Fibroblast of lung (primary cell): ENCODE measurements around the gene GIGYF1. TPM values are rescaled to one million over a fixed set of nuclear protein-coding genes. Genes with fewer than 3 reads are reported as not detected.
"Not testable (repeated sequence)": the region's sequence is repeated elsewhere in the genome, so short reads cannot be mapped to it uniquely, and the experiment has no call there.

Experiments used
- DNase-seq, 2 donors: peaks; one replicate each; pipeline versions ENCODE4 v3.0.0 to v3.0.0-alpha.2; 2010; ENCODE audit warnings: low read depth in 2 of 2
- H2AFZ ChIP-seq: 2 replicates; pipeline ENCODE4 v1.5.1; 2012; ENCODE audit warnings: low read length, control low read depth, inconsistent platforms
- H3K27ac ChIP-seq: 2 replicates; pipeline ENCODE4 v1.5.1; 2011; ENCODE audit warnings: low read length, control low read depth; ENCODE audit not compliant: insufficient read depth
- H3K27me3 ChIP-seq: 2 replicates; pipeline ENCODE4 v1.5.1; 2011; ENCODE audit warnings: mild to moderate bottlenecking, low read length; ENCODE audit not compliant: control insufficient read depth, insufficient read depth
- H3K36me3 ChIP-seq: 2 replicates; pipeline ENCODE4 v1.5.1; 2011; ENCODE audit warnings: low read length; ENCODE audit not compliant: control insufficient read depth, insufficient read depth
- H3K4me1 ChIP-seq: 2 replicates; pipeline ENCODE4 v1.5.1; 2011; ENCODE audit warnings: low read length; ENCODE audit not compliant: control insufficient read depth, insufficient read depth; ENCODE audit errors: extremely low read depth
- H3K4me2 ChIP-seq: 2 replicates; pipeline ENCODE4 v1.5.1; 2011; ENCODE audit warnings: low read length, control low read depth; ENCODE audit not compliant: insufficient read depth; ENCODE audit errors: extremely low read depth
- H3K4me3 ChIP-seq, 4 experiments: fragments of 200-600 bp in 1 of 4; sonication (generic) in 1 of 4; replicated peaks in 1 of 4; 2 replicates each; pipeline ENCODE4 v1.5.1; 2011 to 2016; ENCODE audit warnings: low read length in 4 of 4, low read depth in 3 of 4, mild to moderate bottlenecking in 3 of 4, control low read depth in 2 of 4, inconsistent platforms in 1 of 4, mixed read lengths in 1 of 4; ENCODE audit not compliant: insufficient read depth in 1 of 4; ENCODE audit errors: control extremely low read depth in 1 of 4
- H3K79me2 ChIP-seq: 2 replicates; pipeline ENCODE4 v1.5.1; 2012; ENCODE audit warnings: mild to moderate bottlenecking, low read length, inconsistent platforms; ENCODE audit not compliant: control insufficient read depth, insufficient read depth
- H3K9ac ChIP-seq: 2 replicates; pipeline ENCODE4 v1.5.1; 2011; ENCODE audit warnings: mild to moderate bottlenecking, low read length, control low read depth; ENCODE audit not compliant: insufficient read depth
- H3K9me3 ChIP-seq: 2 replicates; pipeline ENCODE4 v1.5.1; 2012; ENCODE audit warnings: low read depth, low read length; ENCODE audit not compliant: control insufficient read depth, insufficient read depth
- H4K20me1 ChIP-seq: 2 replicates; pipeline ENCODE4 v1.5.1; 2011; ENCODE audit warnings: low read length; ENCODE audit not compliant: control insufficient read depth, insufficient read depth; ENCODE audit errors: extremely low read depth
- CTCF ChIP-seq, 2 donors: IDR thresholded peaks in 1 of 2; conservative IDR thresholded peaks in 1 of 2; 1 replicate in 1 of 2; 2 replicates in 1 of 2; pipeline ENCODE4 v1.5.1; 2011 to 2012; ENCODE audit warnings: low read length in 2 of 2, control low read depth in 1 of 2, inconsistent platforms in 1 of 2, low read depth in 1 of 2, mild to moderate bottlenecking in 1 of 2
- EZH2 ChIP-seq: IDR thresholded peaks from 2 replicates; pipeline ENCODE4 v1.5.1; 2012; ENCODE audit warnings: low read length, control low read depth, mild to moderate bottlenecking; ENCODE audit errors: missing control alignments
- polyA plus RNA-seq, 2 donors: library from polyadenylated mRNA; depleted of rRNA in 1 of 2; stranded (reverse) in 1 of 2; unstranded in 1 of 2; fragments of >200 nt; gene quantifications; 2 replicates each; pipeline ENCODE4 v1.2.1, GENCODE V29; 2011 to 2012; ENCODE audit warnings: missing spikeins in 1 of 2
- total RNA-seq: library from RNA; depleted of rRNA; stranded (reverse); fragments of >200 nt; gene quantifications from 2 replicates; pipeline ENCODE4 v1.2.1, GENCODE V29; 2014

Gene GIGYF1
- total and polyA plus RNA-seq, 2 donors (not counting 1 experiment from before 2014, with no cell fraction given), result 3.8 to 15.9 TPM

- Histone ChIP-seq H3K4me3 (no peak overlapping the region), H3K79me2 (no peaks in the 10 kb centered on the region), H3K9me3 (no peaks in the 10 kb centered on the region), H3K27me3 (no peaks in the 10 kb centered on the region), H3K4me1 (no peaks in the 10 kb centered on the region), H4K20me1 (no peaks in the 10 kb centered on the region), H3K36me3 (no peaks in the 10 kb centered on the region), H3K4me2 (no peak overlapping the region), H2AFZ (no peak overlapping the region), H3K9ac (no peak overlapping the region), H3K27ac (no peak overlapping the region)
- no peak for DNase-seq
- TF ChIP-seq EZH2 (no peak), CTCF (conservative IDR thresholded peaks at IDR 0.05 in 1 of 2, IDR thresholded peaks at IDR 0.05 in 1 of 2; ENCODE audit: low read depth in 1 of 2, low read length in 2 of 2) (no peak)
These were observed 26.6 kb downstream of the GIGYF1 start for GRCh38 chr7:100667331-100668068.

GRCh38 chr7:100665168-100665726, 28.8 kb downstream of the GIGYF1 start:
- Histone ChIP-seq H3K27ac (no peak overlapping the region), H3K9me3 (no peaks in the 10 kb centered on the region), H3K79me2 (no peaks in the 10 kb centered on the region), H2AFZ (no peak overlapping the region), H3K4me3 (no peak overlapping the region), H3K4me1 (no peaks in the 10 kb centered on the region), H3K9ac (no peak overlapping the region), H3K4me2 (no peak overlapping the region), H3K36me3 (no peaks in the 10 kb centered on the region), H4K20me1 (no peaks in the 10 kb centered on the region), H3K27me3 (no peaks in the 10 kb centered on the region)
- TF ChIP-seq CTCF (conservative IDR thresholded peaks at IDR 0.05 in 1 of 2, IDR thresholded peaks at IDR 0.05 in 1 of 2; ENCODE audit: low read depth in 1 of 2, low read length in 2 of 2) (no peak), EZH2 (no peak)
- no peak for DNase-seq

- not testable (repeated sequence) for H3K9ac ChIP-seq, H3K27me3 ChIP-seq, H2AFZ ChIP-seq, H3K36me3 ChIP-seq, H4K20me1 ChIP-seq, H3K79me2 ChIP-seq, H3K4me2 ChIP-seq, H3K27ac ChIP-seq, H3K4me3 ChIP-seq, H3K9me3 ChIP-seq, DNase-seq, H3K4me1 ChIP-seq
These were observed 31.8 kb downstream of the GIGYF1 start for GRCh38 chr7:100662194-100662776.
